NCI-H1092 treated with DMSO at 0.1 percent for 48 hours (cell line): ENCODE results near the gene INPP5J.
"Not testable (repeated sequence)": the region's sequence is repeated elsewhere in the genome, so short reads cannot be mapped to it uniquely, and the experiment has no call there.

Experiments
- DNase-seq: peaks from one replicate; lab custom pipeline; 2025; lab: John Stamatoyannopoulos, UW

The INPP5J gene

DNA sequence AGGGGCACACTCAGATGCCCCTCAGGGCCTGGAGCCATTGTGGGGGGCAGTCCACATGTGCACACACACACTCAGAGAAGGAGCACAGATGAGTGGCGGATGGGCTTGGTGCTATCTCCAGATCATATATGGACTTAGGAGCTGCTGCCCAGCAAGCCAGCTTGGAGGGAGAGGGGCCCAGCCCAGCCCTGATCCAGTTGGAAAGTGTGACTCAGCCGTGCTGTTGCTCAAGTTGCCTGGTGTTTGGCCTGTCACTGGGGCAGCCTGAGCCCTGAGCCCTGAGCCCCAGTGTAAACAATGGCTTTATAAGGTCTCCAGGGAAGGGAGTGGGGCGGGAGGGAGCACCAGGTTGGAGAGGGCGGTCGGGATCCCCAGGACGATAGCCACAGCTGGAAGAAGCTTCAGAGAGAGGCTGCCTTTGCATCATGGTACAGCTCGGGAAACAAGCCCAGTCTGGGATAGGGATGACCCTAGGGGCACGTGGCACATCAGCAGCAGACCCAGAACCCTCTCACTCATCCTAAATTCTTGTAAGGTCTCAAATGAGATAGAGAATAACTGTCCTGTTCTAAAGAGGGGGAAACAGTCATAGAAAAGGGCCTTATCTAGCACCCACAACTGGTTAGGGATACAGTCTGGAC, 20.2 kb upstream of the INPP5J start:
- no peak for DNase-seq

DNA sequence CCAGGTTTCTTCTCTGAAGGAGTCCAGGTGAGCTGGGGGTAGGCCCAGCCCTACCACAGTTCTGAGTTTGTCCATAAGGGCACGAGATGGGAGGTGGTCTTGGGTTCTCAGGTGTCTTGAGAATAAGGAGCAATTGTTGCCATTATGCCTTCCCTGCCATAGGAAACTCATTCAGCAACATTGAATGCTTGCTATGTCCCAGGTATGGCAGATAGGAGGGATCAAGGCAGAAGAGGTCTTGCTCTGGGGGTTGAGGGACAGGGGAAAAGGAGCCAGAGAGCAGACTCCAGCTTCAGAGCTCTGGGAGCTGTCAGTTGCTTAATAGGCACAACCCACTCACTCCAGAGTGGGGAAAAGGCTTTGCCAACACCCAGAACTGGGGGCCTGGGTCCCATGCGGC, 19.7 kb upstream of the INPP5J start:
- no peak for DNase-seq

- no peak for DNase-seq
Observed at GRCh38 chr22:31103899-31104694, 18.7 kb upstream of the INPP5J start.

GRCh38 chr22:31104869-31105268, 17.9 kb upstream of the INPP5J start:
- DNase-seq, result no peak

GRCh38 chr22:31105282-31105929, 17.4 kb upstream of the INPP5J start:
- no peak for DNase-seq

GRCh38 chr22:31106001-31106571, 16.7 kb upstream of the INPP5J start:
- DNase-seq, result no peak

GRCh38 chr22:31106731-31107177, 16.0 kb upstream of the INPP5J start:
- no peak for DNase-seq

- peak; percentile 69 for DNase-seq
Observed at GRCh38 chr22:31107178-31107893, 15.4 kb upstream of the INPP5J start, which contains the start of gene SELENOM. TSS of gene SELENOM (minus strand) at chr22:31107568. CDS start at chr22:31107505, 63 bp downstream.

- DNase-seq, result no peak
Observed at GRCh38 chr22:31107894-31108218, 14.9 kb upstream of the INPP5J start.

GRCh38 chr22:31112547-31113091, 10.1 kb upstream of the INPP5J start:
- not testable (repeated sequence) for DNase-seq

DNA sequence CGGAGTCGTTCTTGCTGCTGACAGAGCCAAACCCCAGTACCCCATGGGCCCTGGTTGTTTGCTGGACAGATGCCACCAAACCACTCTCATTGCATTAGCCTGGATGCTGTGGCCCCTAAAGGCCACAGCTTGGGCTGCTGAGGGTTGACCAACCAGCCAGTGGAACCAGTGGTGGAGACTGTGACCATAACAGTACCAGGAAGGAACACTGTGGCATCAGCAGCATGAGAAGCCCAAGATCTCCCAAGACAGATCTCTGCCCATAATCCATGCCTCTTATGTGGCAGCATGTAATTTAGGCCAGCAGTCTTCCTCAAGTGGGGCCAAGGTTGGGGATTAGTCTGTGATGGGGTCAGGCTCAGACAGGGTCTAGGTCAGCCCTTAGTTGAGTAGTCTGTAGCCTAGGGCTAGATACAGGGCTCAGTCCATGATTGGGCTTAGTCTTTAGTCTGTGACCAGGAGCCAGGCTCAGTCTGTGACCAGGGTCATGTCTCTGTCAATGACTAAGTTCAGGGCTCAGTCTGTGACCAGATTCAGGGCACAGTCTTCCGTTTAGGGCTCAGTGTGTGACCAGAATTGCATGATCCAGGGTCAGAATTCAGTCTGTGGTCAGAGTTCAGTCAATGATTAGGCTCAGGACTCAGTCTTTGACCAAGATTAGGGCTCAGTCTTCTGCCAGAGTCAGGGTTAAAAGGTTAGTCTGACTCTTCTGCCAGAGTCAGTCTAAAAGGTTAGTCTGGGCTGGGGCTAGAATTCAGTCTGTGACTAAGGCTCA, 4.5 kb upstream of the INPP5J start:
- no peak for DNase-seq

- DNase-seq, result no peak
Observed at GRCh38 chr22:31119026-31119717, 3.6 kb upstream of the INPP5J start.

DNA sequence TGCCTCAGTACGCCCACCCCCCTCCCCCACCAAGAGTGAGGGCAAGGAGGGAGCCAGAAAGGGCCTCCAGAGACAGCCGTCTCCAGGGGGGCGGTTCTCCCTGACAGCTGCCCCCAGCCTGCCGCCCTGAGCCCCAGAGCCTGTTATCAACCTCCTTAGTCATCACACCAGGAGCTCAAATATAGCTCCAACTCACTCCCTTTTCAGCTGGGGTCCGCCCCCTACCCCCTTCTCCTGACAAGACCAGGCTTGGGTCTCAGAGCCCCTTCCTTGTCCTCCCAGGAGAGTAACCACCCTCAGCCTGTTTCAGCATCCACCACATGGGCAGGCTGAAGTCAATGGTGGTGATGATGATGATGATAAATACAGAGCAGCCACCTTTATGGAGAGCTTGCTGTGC, 2.5 kb upstream of the INPP5J start:
- DNase-seq, result no peak

DNA sequence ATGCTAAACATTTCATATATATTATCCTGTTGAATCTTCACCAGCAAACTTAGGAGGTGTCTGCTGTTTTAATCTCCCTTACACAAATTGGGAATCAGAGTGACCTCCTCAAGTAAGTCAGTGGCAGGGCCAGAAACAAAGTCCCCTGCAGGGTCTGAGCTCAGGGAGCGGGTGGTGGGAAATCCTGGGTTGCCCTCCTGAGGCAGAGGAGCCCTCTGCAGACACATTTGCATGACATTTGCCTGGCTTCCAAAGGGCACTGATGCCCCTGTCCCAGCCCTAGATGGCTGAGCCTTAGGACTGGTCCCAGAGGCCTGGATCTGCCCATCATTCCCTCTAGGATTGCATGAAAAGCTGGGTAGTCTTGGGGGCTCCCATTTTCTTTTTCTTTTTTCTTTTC, 2.1 kb upstream of the INPP5J start:
- DNase-seq, result no peak

DNA sequence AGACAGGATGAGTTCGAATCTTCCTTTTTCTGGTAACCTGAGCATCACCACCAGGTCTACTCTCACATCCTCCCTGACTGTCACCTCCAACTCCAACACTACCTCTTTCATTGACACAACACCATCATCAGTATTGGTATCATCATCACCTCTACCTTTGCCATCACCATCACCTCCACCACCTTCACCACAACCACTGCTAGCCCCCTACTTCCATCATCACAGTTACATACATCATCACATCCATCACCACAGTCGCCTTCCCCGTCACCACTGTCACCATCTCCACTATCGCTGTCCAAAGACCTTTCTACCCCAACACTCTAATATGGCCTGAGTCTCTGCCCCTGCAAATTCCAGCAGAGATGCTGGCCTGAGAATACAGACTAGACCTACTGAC, 1.4 kb upstream of the INPP5J start:
- DNase-seq, result no peak

DNA sequence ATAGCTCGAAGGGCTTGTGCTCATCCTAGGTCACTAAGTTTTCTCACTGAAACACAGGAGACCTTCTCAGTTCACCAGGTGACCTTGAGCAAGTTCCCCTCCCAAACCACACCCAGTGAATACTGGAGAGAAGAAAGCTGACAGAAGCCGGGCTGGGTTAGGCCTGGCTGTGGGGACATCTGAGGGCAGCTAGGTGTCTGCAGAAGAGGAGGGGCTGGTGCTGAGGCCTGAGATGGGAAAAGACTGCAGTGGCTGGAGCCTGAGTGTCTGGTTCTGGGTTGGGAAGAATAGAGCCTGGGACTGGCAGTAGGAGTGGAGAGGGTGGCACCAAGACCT, 602 bp upstream of the INPP5J start:
- no peak for DNase-seq

- no peak for DNase-seq
Observed at GRCh38 chr22:31123292-31123602, 481 bp downstream of the INPP5J start.

- no peak for DNase-seq
Observed at GRCh38 chr22:31124290-31124689, 1.5 kb downstream of the INPP5J start.

DNA sequence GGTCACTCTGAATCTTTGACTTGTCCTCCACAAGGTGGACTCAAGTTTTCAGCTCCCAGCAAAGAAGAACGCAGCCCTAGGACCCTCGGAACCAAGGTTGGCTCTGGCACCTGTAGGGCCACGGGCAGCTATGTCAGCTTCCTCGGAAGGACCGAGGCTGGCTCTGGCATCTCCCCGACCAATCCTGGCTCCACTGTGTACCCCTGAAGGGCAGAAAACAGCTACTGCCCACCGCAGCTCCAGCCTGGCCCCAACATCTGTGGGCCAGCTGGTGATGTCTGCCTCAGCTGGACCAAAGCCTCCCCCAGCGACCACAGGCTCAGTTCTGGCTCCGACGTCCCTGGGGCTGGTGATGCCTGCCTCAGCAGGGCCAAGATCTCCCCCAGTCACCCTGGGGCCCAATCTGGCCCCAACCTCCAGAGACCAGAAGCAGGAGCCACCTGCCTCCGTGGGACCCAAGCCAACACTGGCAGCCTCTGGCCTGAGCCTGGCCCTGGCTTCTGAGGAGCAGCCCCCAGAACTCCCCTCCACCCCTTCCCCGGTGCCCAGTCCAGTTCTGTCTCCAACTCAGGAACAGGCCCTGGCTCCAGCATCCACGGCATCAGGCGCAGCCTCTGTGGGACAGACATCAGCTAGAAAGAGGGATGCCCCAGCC, 2.2 kb downstream of the INPP5J start:
- DNase-seq, result no peak

DNA sequence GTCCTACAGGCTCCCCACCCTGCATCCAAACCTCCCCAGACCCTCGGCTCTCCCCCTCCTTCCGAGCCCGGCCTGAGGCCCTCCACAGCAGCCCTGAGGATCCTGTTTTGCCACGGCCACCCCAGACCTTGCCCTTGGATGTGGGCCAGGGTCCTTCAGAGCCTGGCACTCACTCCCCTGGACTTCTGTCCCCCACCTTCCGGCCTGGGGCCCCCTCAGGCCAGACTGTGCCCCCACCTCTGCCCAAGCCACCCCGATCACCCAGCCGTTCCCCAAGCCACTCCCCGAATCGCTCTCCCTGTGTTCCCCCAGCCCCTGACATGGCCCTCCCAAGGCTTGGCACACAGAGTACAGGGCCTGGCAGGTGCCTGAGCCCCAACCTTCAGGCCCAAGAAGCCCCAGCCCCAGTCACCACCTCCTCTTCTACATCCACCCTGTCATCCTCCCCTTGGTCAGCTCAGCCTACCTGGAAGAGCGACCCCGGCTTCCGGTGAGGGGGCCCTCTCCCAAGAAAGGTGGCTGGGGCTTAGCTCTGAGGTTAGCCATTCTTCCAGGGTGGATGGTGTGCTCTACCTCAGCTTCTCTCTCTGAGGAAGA, 2.9 kb downstream of the INPP5J start:
- DNase-seq, result no peak
